ENCODE measurements around the gene MBLAC1.

The MBLAC1 gene

DNA sequence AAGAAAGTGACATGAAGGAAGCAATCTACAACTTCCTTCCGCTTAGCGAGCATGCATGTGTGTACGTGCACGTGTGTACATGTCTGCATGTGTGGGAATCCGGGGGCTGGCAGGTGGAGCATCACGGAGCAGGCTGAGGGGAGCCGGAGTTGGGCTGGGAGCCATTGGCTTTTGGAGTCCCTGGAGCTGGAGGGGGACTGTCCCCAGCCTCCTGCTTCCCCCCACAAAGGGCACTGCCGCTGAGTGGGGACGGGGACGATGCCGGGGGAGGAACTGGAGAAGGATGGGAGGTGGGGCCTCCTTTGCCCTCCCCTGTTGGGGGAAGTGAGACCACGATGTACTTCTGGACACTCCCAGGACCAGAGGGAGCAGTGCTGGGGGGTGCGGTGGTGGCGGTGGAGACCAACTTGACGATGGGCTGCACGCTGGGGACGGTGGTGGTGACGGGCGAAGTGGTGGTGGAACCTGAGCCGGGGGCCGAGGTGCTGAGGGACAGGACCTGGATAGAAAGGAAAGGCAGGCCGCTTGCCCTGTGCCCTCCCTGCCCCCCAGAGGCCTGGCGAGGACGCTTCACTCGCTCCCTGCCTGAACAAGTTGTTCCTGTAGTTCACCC lies 19.5 kb upstream of the MBLAC1 start:
- H3K4me3 ChIP-seq (ENCODE audit: low read depth, low read length) = no peak overlapping the region
- TF ChIP-seq, protein P1, sequence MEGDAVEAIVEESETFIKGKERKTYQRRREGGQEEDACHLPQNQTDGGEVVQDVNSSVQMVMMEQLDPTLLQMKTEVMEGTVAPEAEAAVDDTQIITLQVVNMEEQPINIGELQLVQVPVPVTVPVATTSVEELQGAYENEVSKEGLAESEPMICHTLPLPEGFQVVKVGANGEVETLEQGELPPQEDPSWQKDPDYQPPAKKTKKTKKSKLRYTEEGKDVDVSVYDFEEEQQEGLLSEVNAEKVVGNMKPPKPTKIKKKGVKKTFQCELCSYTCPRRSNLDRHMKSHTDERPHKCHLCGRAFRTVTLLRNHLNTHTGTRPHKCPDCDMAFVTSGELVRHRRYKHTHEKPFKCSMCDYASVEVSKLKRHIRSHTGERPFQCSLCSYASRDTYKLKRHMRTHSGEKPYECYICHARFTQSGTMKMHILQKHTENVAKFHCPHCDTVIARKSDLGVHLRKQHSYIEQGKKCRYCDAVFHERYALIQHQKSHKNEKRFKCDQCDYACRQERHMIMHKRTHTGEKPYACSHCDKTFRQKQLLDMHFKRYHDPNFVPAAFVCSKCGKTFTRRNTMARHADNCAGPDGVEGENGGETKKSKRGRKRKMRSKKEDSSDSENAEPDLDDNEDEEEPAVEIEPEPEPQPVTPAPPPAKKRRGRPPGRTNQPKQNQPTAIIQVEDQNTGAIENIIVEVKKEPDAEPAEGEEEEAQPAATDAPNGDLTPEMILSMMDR (IDR thresholded peaks at IDR 0.05; ENCODE audit: borderline replicate concordance, insufficient read depth, low read depth, low read length) = no peak

DNA sequence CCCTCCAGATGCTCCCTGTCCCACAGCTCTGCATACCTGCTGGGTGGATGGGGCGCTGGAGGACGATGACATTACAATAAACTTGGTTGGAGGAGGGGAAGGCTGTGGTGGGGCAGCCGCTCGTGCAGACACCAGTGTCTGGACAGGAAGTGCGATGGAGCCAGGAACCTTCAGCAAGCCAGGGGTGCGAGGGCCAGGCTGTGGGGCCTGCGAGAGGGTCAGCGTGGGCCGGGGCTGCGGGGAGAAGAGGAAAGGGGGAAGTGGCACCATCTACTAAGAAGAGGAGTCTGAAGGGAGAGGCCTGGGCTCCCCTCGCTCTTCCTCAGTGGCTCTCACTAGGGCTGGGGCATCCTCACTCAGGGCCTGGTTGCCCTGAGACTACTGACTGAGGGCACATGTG lies 18.9 kb upstream of the MBLAC1 start:
- no peak overlapping the region for H3K4me3 ChIP-seq (ENCODE audit: low read depth, low read length)
- TF ChIP-seq, protein P1 (IDR thresholded peaks at IDR 0.05; ENCODE audit: borderline replicate concordance, insufficient read depth, low read depth, low read length) = no peak

DNA sequence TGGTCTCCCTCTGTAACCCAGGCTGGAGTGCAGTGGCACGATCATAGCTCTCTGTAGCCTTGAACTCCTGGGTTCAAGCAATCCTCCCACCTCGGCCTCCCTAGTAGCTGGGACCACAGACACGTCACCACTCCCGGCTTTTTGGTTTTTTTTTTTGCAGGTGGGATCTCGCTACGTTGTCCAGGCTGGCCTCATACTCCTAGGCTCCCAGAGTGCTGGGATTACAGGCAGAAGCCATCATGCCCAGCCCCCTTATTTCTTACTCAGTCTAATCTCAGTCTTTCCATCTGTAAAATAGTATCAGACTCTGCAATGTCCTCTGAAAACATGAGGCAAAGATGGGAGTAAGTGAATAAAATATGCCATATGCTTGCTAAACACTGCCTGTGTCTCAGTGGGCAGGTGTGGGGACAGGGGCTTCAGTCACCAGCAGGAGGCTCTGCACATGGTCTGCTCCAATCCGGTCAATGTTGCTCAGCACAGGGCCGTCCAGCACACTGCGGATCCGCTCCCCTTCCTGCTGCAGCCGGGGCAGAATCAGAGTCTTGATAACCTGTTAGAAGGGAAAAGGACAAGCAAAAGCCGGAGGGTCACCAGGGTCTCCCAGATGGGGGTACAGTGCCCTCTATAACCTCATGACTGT lies 17.1 kb upstream of the MBLAC1 start:
- H3K4me3 ChIP-seq (ENCODE audit: low read depth, low read length) = no peak overlapping the region
- TF ChIP-seq, protein P1 (IDR thresholded peaks at IDR 0.05; ENCODE audit: borderline replicate concordance, insufficient read depth, low read depth, low read length) = no peak

DNA sequence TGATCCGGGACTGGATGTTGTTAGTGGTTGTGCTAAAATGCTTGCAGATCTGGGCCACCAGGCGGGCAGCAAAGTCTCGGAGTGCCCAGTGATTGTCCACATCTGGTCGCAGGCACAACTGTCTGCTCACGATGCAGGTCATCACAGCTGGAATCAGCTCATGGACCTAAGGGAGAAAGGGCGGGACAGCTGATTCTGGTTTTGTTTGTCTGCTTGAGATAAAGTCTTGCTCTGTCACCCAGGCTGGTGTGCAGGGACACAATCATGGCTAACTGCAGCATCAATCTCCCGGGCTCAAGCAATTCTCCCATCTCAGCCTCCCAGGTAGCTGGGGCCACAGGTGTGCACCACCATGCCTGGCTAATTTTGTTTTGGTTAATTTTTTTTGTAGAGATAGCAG lies 15.6 kb upstream of the MBLAC1 start:
- H3K4me3 ChIP-seq (ENCODE audit: low read depth, low read length) = no peak overlapping the region
- TF ChIP-seq, protein P1 (IDR thresholded peaks at IDR 0.05; ENCODE audit: borderline replicate concordance, insufficient read depth, low read depth, low read length) = no peak

DNA sequence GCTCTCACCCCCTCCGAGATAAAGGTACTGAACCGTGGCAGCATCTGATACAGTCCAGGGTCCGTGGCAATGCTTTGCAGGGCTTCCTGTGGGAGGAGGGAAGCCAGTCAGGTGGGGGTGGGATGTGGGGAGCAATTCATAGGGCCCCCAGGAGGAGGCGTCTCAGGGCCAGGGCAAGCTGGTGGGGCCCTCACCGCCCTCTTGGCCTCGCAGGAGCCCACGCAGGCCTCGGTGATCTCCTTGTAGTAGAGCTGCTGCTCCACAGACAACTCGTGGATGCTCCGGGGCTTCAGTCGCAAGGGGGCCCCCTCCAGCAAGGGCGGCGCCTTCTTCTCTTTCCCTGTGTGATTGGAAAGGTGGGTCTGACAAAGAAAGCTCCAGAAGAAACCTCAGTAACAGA lies 14.9 kb upstream of the MBLAC1 start:
- H3K4me3 ChIP-seq (ENCODE audit: low read depth, low read length) = no peak overlapping the region
- TF ChIP-seq, protein P1 (IDR thresholded peaks at IDR 0.05; ENCODE audit: borderline replicate concordance, insufficient read depth, low read depth, low read length) = no peak

DNA sequence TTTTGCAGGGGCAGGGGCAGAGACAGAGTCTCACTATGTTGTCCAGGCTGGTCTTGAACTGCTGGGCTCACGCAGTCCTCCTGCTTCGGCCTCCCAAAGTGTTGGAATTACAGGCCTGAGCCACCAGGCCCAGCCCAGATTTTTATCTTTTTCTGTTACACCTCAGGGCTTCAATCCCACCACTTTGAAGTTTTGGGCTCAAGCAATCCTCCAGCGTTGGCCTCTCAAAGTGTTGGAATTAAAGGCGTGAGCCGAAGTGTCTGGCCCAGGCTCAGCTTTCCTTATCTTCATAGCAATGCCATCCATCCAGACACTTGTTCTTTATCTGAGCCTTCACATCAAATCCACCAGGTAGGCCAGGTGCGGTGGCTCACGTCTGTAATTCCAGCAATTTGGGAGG lies 11.7 kb upstream of the MBLAC1 start:
- no peak overlapping the region for H3K4me3 ChIP-seq (ENCODE audit: low read depth, low read length)
- TF ChIP-seq, protein P1 (IDR thresholded peaks at IDR 0.05; ENCODE audit: borderline replicate concordance, insufficient read depth, low read depth, low read length) = no peak
